Skeletal muscle tissue (tissue), 5 donors: ENCODE measurements around the gene EVPLL. TPM values are rescaled to one million over a fixed set of nuclear protein-coding genes. Genes with fewer than 3 reads are reported as not detected.
"Not testable (repeated sequence)": the region's sequence is repeated elsewhere in the genome, so short reads cannot be mapped to it uniquely, and the experiment has no call there.

ENCODE experiments used
- H3K27ac ChIP-seq: one replicate; pipeline ENCODE4 v1.7.0; 2013; ENCODE audit warnings: mild to moderate bottlenecking, low read depth, low read length, inconsistent platforms
- H3K27me3 ChIP-seq, 3 donors: one replicate each; pipeline ENCODE4 v1.7.0; 2013; ENCODE audit warnings: low read length in 3 of 3; ENCODE audit not compliant: control insufficient read depth in 3 of 3, insufficient read depth in 3 of 3
- H3K36me3 ChIP-seq, 3 donors: one replicate each; pipeline ENCODE4 v1.7.0; 2013; ENCODE audit warnings: low read length in 3 of 3; ENCODE audit not compliant: control insufficient read depth in 3 of 3, insufficient read depth in 3 of 3
- H3K4me1 ChIP-seq, 3 donors: one replicate each; pipeline ENCODE4 v1.7.0; 2013; ENCODE audit warnings: low read length in 3 of 3, mild to moderate bottlenecking in 3 of 3; ENCODE audit not compliant: control insufficient read depth in 3 of 3, insufficient read depth in 3 of 3
- H3K4me3 ChIP-seq, 3 donors: one replicate each; pipeline ENCODE4 v1.7.0; 2013; ENCODE audit warnings: low read length in 3 of 3
- H3K9ac ChIP-seq, 3 donors: one replicate each; pipeline ENCODE4 v1.7.0; 2013; ENCODE audit warnings: low read length in 3 of 3, mild to moderate bottlenecking in 3 of 3, moderate library complexity in 2 of 3, low read depth in 1 of 3
- H3K9me3 ChIP-seq, 3 donors: one replicate each; pipeline ENCODE4 v1.7.0; 2013; ENCODE audit warnings: low read length in 3 of 3; ENCODE audit not compliant: control insufficient read depth in 3 of 3
- small RNA-seq: library from RNA; depleted of rRNA; stranded (forward); fragments of <200 nt; gene quantifications from one replicate; pipeline ENCODE3, GENCODE V24; 2014
- total RNA-seq: library from RNA; depleted of rRNA; stranded (reverse); fragments of >200 nt; gene quantifications from one replicate; pipeline ENCODE4 v1.2.3, GENCODE V29; 2014
- donor health status: Osteomylitis.

The EVPLL gene
- total RNA-seq, 1 donor from 2014 or later = not detected

- not testable (repeated sequence) for H3K36me3 ChIP-seq, H3K9ac ChIP-seq, H3K27me3 ChIP-seq, H3K4me3 ChIP-seq, H3K4me1 ChIP-seq, H3K9me3 ChIP-seq, H3K27ac ChIP-seq
Measured at GRCh38 chr17:18412001-18412538, 34.5 kb downstream of the EVPLL start.

DNA sequence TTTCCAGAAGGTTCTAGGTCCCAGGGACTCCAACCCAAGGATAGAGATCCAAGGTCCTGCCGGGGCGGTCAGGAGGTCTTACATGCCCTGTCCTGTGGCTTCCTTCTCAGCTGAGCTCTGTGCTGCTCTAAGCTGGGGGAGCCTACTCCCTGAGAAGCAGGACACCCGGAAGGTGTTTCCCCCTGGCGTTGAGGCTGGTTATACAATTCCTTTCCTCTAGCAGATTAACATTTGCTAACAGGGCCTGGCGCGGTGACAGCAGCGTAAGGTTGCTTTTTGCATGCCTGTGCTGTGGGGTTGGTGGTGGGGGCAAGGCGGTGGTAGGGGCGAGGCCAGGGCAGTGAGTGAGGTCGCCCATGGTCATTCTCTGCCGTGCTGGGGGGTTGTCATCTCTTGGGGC is 43.9 kb downstream of the EVPLL start:
- H3K27ac ChIP-seq, H3K4me1 ChIP-seq, H3K9ac ChIP-seq, H3K36me3 ChIP-seq, H3K4me3 ChIP-seq, H3K27me3 ChIP-seq, H3K9me3 ChIP-seq: not testable (repeated sequence)

- not testable (repeated sequence) for H3K27ac ChIP-seq, H3K4me1 ChIP-seq, H3K27me3 ChIP-seq, H3K9me3 ChIP-seq, H3K4me3 ChIP-seq, H3K9ac ChIP-seq, H3K36me3 ChIP-seq
Measured at GRCh38 chr17:18422464-18422863, 44.9 kb downstream of the EVPLL start.

GRCh38 chr17:18423015-18423414 is 45.4 kb downstream of the EVPLL start:
- H3K27ac ChIP-seq, H3K4me3 ChIP-seq: not testable (repeated sequence)

GRCh38 chr17:18425593-18425992 is 48.0 kb downstream of the EVPLL start:
- not testable (repeated sequence) for H3K27me3 ChIP-seq, H3K9me3 ChIP-seq, H3K27ac ChIP-seq, H3K36me3 ChIP-seq, H3K9ac ChIP-seq, H3K4me1 ChIP-seq, H3K4me3 ChIP-seq

More at GRCh38 chr17:18423015-18423414, 45.4 kb downstream of the EVPLL start:
- not testable (repeated sequence) for H3K9ac ChIP-seq, H3K9me3 ChIP-seq, H3K27me3 ChIP-seq, H3K4me1 ChIP-seq, H3K36me3 ChIP-seq

- H3K4me3 ChIP-seq, H3K4me1 ChIP-seq, H3K9ac ChIP-seq, H3K27ac ChIP-seq, H3K9me3 ChIP-seq, H3K36me3 ChIP-seq, H3K27me3 ChIP-seq: not testable (repeated sequence)
Measured at GRCh38 chr17:18426639-18427038, 49.1 kb downstream of the EVPLL start.

GRCh38 chr17:18432206-18432605 is 54.6 kb downstream of the EVPLL start:
- not testable (repeated sequence) for H3K36me3 ChIP-seq, H3K27ac ChIP-seq, H3K4me3 ChIP-seq, H3K4me1 ChIP-seq, H3K9ac ChIP-seq, H3K9me3 ChIP-seq, H3K27me3 ChIP-seq

Small RNA genes within 50 kb of the gene (small RNA-seq; reads per million reads assigned to genes)
- not detected for gene AL353997.5
- not detected for gene YWHAEP2

Other genes with a start within 250 kb of the EVPLL start
- gene ALKBH5, start 193.9 kb upstream of the EVPLL start, total RNA-seq = 77.8 TPM
- gene LLGL1, start 152.1 kb upstream of the EVPLL start, total RNA-seq = 15.1 TPM
- gene FLII, start 119.0 kb upstream of the EVPLL start, total RNA-seq = 193 TPM
- gene MIEF2, start 117.1 kb upstream of the EVPLL start, total RNA-seq = 23.0 TPM
- 21.9 TPM for gene TOP3A, start 62.8 kb upstream of the EVPLL start, total RNA-seq
- 8.9 TPM for gene SMCR8, start 62.5 kb upstream of the EVPLL start, total RNA-seq
- 13.0 TPM for gene SHMT1, start 14.2 kb upstream of the EVPLL start, total RNA-seq
- gene LGALS9C, start 99.0 kb downstream of the EVPLL start, total RNA-seq = not detected